ENCODE data around the gene UNC13D.
"Not testable (repeated sequence)": the region's sequence is repeated elsewhere in the genome, so short reads cannot be mapped to it uniquely, and the experiment has no call there.

The UNC13D gene

DNA sequence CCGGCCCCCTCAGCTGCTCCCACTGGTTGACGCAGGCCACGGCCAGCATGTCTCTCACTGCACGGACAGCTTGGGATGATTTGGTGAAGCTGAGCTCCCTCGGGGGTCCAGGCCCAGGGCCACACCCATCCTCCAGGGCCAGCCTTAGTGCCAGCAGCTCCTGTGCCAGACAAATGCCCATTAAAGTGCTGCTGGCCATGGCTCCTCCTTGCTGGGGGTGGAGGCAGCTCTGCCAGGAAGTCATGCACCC, 31.7 kb upstream of the UNC13D start:
- peak overlapping the region; percentile 46 for H3K4me3 ChIP-seq (ENCODE audit: low read length)
- DNase-seq (ENCODE audit: low read depth, low spot score) = no peak

DNA sequence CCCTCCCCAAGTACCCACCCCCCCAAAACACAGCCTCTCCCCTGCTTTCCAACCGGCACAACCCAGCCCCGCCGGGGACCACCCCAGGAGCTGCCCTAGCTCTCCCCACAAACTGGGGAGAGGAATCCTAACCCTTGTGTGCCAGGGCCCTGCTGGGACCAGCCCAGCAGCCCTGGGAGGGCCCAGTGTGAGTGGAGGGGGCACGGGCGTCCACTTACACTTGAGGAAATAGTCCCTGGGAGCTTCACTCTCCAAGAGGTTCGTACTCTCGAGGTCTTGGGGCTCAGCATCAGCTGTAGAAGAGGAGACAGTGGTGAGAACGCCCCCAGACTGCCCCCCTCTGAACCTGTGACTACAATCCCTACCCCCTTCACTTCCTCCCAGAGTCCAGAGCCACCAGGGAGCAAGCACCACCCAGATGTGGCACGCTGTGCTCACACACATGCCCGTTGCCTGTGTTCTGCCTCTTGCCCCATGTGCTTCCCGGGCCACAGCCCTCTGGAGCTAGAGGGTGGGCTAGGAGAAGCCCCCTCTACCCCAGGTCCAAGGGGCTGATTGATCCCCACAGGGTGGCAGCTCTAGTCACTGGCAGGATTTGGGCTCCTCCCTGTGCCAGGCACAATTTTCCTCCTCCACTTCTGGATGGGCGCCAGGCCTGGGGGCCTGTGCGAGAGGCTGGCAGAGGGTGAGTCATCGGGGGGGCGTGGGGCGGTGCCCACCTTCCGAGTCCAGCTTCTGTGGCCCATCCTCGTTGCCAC, 31.2 kb upstream of the UNC13D start:
- peak overlapping the region; percentile 46 for H3K4me3 ChIP-seq (ENCODE audit: low read length)
- DNase-seq (ENCODE audit: low read depth, low spot score) = no peak

GRCh38 chr17:75874323-75875181, 30.3 kb upstream of the UNC13D start:
- no peak overlapping the region for H3K4me3 ChIP-seq (ENCODE audit: low read length)
- no peak for DNase-seq (ENCODE audit: low read depth, low spot score)

- DNase-seq (ENCODE audit: low read depth, low spot score) = no peak
- no peak overlapping the region for H3K4me3 ChIP-seq (ENCODE audit: low read length)
Measured at GRCh38 chr17:75873587-75874322, 29.6 kb upstream of the UNC13D start.

DNA sequence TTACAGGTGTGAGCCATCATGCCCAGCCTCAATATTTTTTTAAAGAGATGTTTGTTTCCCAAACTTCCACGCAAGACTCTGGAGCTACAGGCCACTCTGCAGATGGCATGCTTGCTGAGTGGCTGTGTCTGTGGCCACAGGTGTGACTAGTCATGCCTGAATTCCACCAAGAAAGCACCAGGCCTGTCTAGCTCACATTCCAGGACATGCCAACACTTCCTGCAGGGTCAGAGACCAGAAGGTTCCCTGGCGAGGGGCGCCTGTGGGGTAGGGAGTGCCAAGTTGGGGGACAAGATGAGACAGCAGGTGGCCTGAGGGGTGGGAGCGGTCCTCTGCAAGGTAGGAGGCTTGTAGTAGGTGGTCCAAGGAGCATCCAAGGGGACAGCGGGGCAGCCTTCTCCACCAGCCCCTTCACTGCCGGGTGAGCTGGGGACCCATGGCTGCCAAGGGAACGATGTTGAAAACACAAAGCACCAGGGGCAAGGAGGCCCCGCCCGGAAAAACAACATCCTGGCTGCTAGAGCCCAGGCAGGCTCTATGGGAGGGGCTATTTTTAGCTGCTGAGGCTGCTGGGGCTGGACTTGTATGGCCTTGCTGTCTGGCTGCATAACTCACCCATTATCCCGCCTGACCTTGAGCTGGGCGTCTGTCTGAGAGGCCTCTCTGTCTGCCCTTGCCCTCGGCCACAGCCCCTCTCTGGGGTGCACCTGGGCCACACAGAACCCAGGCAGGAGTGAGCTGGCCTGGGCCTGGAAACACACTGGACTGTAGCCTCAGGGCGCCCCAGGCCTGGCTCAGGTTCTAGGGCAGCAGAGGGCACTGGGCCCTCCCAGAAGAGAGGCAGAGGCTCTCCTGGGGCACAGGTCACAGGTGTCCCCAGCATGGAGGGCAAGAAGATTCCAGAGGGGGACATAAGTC, 28.5 kb upstream of the UNC13D start:
- no peak for DNase-seq (ENCODE audit: low read depth, low spot score)
- H3K4me3 ChIP-seq (ENCODE audit: low read length) = no peak overlapping the region

GRCh38 chr17:75870228-75870627, 26.0 kb upstream of the UNC13D start:
- not testable (repeated sequence) for DNase-seq (ENCODE audit: low read depth, low spot score); H3K4me3 ChIP-seq (ENCODE audit: low read length)

DNA sequence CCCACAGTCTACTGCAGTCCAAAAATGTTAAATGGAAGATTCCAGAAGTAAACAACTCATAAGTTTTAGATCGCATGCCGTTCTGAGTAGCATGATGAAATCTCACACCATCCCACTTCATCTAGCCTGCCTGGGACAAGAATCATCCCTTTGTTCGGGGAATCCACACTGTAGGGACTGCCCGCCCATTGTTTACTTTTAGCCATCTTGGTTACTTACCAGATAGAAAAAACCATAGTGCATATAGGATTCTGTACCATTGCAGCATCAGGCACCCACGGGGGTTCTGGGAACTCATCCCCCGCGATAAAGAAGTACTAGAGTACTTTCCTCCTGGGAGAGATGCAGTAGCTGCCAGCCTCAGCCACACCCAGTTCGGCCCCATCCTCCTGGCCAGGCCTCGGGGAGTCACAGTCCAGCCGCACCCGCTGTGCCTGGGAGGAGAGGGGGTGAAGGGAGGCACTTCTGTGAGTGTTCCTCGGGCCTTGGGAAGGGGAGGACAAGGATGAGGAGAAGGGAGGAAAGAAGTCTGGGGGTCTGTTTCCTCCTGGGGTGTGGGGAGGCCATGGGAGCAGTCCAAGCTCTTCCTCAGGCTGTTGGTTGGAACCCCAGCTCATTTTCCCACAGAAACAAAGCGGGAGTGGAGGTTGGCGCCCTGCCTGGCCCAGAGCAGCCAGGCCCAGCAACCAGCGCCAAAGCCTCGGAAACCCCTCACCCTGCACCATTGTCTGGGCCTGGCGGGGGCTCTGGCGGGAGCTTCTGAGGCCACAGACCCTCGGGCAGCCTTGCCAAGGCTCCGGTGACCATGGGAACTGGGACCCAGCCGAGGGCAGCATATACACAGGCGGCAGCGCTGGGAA, 25.3 kb upstream of the UNC13D start:
- H3K4me3 ChIP-seq (ENCODE audit: low read length) = no peak overlapping the region
- DNase-seq (ENCODE audit: low read depth, low spot score) = no peak

- not testable (repeated sequence) for DNase-seq (ENCODE audit: low read depth, low spot score); H3K4me3 ChIP-seq (ENCODE audit: low read length)
Measured at GRCh38 chr17:75868730-75869281, 24.6 kb upstream of the UNC13D start.

GRCh38 chr17:75865404-75866188, 21.4 kb upstream of the UNC13D start:
- DNase-seq (ENCODE audit: low read depth, low spot score); H3K4me3 ChIP-seq (ENCODE audit: low read length): not testable (repeated sequence)

DNA sequence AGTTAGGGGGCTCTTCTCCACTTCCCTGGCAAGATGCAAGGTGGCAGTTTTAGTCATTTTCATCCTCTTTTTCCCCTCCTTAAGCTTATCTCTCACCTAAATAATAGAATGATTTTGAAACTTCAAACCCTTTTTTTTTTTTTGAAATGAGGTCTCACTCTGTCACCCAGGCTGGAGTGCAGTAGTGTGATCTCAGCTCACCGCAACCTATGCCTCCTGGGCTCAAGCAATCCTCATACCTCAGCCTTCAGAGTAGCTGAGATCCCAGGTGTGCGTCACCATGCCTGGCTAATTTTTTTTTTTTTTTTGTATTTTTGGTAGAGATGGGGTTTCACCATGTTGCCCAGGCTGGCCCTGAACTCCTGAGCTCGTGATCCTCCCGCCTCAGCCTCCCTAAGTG, 20.7 kb upstream of the UNC13D start:
- not testable (repeated sequence) for H3K4me3 ChIP-seq (ENCODE audit: low read length)

GRCh38 chr17:75864448-75864871, 20.3 kb upstream of the UNC13D start:
- DNase-seq (ENCODE audit: low read depth, low spot score) = peak; percentile 87
- H3K4me3 ChIP-seq (ENCODE audit: low read length) = no peak overlapping the region; the same call in none of the 2 replicates

More for the DNA sequence above, 20.7 kb upstream of the UNC13D start:
- DNase-seq (ENCODE audit: low read depth, low spot score) = not testable (repeated sequence)

- no peak for DNase-seq (ENCODE audit: low read depth, low spot score)
Measured at GRCh38 chr17:75861927-75862317, 17.7 kb upstream of the UNC13D start.

DNA sequence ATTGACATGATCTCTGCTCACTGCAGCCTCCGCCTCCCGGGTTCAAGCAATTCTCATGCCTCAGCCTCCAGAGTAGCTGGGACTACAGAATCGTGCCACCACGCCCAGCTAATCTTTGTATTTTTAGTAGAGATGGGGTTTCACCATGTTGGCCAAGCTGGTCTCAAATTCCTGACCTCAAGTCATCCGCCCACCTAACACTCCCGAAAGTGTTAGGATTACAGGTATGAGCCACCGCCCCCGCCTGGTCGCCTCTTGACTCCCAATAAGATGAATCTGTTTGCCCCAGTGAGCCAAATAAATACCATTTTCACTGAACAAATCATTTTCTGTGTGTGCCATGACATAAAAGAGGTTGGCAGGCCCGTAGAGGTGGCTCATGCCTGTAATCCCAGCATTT, 15.2 kb upstream of the UNC13D start:
- H3K4me3 ChIP-seq (ENCODE audit: low read length); DNase-seq (ENCODE audit: low read depth, low spot score): not testable (repeated sequence)

More at GRCh38 chr17:75861927-75862317, 17.7 kb upstream of the UNC13D start:
- H3K4me3 ChIP-seq (ENCODE audit: low read length) = no peak overlapping the region

GRCh38 chr17:75856062-75856756, 12.0 kb upstream of the UNC13D start:
- no peak for DNase-seq (ENCODE audit: low read depth, low spot score)

GRCh38 chr17:75855310-75856061, 11.3 kb upstream of the UNC13D start, which contains the start of gene WBP2:
Gene WBP2 (minus strand): TSS chr17:75855335. CDS start chr17:75855297, 38 bp downstream.
- H3K4me3 ChIP-seq (ENCODE audit: low read length) = peak within 1 kb of the TSS; percentile 87
- peak; percentile 100 for DNase-seq (ENCODE audit: low read depth, low spot score)

More at GRCh38 chr17:75856062-75856756, 12.0 kb upstream of the UNC13D start:
- peak overlapping the region; percentile 87 for H3K4me3 ChIP-seq (ENCODE audit: low read length)
